ENCODE results near the gene SLC37A1. TPM values are rescaled to one million over a fixed set of nuclear protein-coding genes. Genes with fewer than 3 reads are reported as not detected.

Gene SLC37A1
- total RNA-seq, 1 experiment from 2014 or later: 37.7 TPM

DNA sequence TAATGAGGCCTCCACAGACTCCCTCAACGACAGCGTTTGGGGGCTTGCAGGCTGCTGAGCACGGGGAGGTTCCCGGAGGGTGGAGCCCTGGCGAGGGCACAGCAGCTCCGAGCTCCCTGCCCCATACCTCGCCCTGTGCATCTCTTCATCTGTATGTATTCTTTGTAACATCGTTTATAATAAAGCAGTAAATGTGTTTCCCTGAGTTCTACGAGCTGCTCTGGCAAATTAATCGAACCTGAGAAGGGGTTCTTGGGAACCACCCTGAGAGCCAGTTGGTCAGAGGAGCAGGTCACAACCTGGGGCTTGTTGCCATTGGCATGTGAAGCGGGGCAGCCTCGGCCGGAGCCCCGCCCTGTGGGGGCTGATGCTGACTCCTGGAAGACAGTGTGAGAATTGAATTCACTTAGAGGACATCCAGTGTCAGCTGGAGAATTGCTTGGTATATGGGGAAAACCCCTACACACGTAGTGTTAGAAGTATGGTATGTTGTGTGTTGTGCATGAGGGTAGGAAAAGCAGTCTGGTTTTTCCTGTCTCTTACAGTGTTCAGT, 11.5 kb downstream of the SLC37A1 start:
- Mint-ChIP-seq H3K27me3 (ENCODE audit: low read depth) (no peaks in the 10 kb centered on the region), H3K4me3 (peak overlapping the region; percentile 55 to 81), H3K36me3 (ENCODE audit: insufficient read depth in 1 of 3, low read depth in 3 of 3) (peaks cover 11 to 62% (median 30%) of the 10 kb centered on the region in 3 experiments; a peak in 6 of 7 replicates), H3K27ac (peak overlapping the region in 2 of 3 experiments; percentile 67 to 94; a peak in 3 of 7 replicates), H3K4me1 (peaks cover 54 to 59% of the 10 kb centered on the region in 2 experiments), H3K9me3 (no peaks in the 10 kb centered on the region)
- Histone ChIP-seq H3K27me3 (ENCODE audit: insufficient read depth, low read length) (no peaks in the 10 kb centered on the region), H3K27ac (ENCODE audit: insufficient read length, low read depth, low read length) (no peak overlapping the region), H4K5ac (ENCODE audit: insufficient read length, low read depth, low read length) (no peak overlapping the region), H2BK20ac (ENCODE audit: low read depth, low read length, poor library complexity, severe bottlenecking) (no peak overlapping the region), H4K20me1 (ENCODE audit: control insufficient read depth, insufficient read depth, insufficient read length) (no peaks in the 10 kb centered on the region), H3K56ac (ENCODE audit: insufficient read length, low read depth, low read length) (no peak overlapping the region), H3K9ac (ENCODE audit: extremely low read depth, insufficient read length, low read length) (no peak overlapping the region), H3K23me2 (ENCODE audit: insufficient read length, low read depth, low read length, poor library complexity, severe bottlenecking) (no peaks in the 10 kb centered on the region), H3T11ph (ENCODE audit: low read length) (no peak overlapping the region), H3K4me2 (ENCODE audit: insufficient read depth, insufficient read length, low read length) (peak overlapping the region; percentile 52), H4K8ac (replicated peaks; ENCODE audit: insufficient read length, low read depth, low read length) (no peak overlapping the region), H3K79me1 (ENCODE audit: insufficient read depth, low read depth, low read length, poor library complexity, severe bottlenecking) (no peaks in the 10 kb centered on the region), H3K4me1 (ENCODE audit: insufficient read depth, low read length) (peaks cover 4% of the 10 kb centered on the region; the same call in 1 of the 2 replicates), H3K79me2 (ENCODE audit: insufficient read depth, low read length) (no peaks in the 10 kb centered on the region), H3K23ac (ENCODE audit: insufficient read length, low read depth, low read length) (no peak overlapping the region), H2AK5ac (ENCODE audit: insufficient read length, low read length) (no peak overlapping the region), H4K91ac (ENCODE audit: insufficient read length, low read depth, low read length) (no peak overlapping the region), H3K18ac (ENCODE audit: insufficient read length, low read depth, low read length) (no peak overlapping the region), H2BK5ac (ENCODE audit: insufficient read length, low read length) (no peak overlapping the region), H2BK12ac (ENCODE audit: insufficient read length, low read depth, low read length) (no peak overlapping the region), H2BK15ac (ENCODE audit: low read depth, low read length) (no peak overlapping the region), H3K4ac (ENCODE audit: low read depth, low read length) (no peak overlapping the region), H2AFZ (ENCODE audit: low read length) (no peak overlapping the region), H3K14ac (ENCODE audit: insufficient read depth, low read length) (no peak overlapping the region), H2BK120ac (ENCODE audit: low read depth, low read length, poor library complexity, severe bottlenecking) (no peak overlapping the region), H3K9me3 (ENCODE audit: control insufficient read depth, low read depth, low read length) (no peaks in the 10 kb centered on the region)
- no CpG with 5 or more reads among the region's 15 CpGs for WGBS (ENCODE audit: extremely low coverage, insufficient read length, low lambda C conversion rate)
- TF ChIP-seq, protein P1, sequence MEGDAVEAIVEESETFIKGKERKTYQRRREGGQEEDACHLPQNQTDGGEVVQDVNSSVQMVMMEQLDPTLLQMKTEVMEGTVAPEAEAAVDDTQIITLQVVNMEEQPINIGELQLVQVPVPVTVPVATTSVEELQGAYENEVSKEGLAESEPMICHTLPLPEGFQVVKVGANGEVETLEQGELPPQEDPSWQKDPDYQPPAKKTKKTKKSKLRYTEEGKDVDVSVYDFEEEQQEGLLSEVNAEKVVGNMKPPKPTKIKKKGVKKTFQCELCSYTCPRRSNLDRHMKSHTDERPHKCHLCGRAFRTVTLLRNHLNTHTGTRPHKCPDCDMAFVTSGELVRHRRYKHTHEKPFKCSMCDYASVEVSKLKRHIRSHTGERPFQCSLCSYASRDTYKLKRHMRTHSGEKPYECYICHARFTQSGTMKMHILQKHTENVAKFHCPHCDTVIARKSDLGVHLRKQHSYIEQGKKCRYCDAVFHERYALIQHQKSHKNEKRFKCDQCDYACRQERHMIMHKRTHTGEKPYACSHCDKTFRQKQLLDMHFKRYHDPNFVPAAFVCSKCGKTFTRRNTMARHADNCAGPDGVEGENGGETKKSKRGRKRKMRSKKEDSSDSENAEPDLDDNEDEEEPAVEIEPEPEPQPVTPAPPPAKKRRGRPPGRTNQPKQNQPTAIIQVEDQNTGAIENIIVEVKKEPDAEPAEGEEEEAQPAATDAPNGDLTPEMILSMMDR (conservative IDR thresholded peaks at IDR 0.05): no peak
- DNase-seq: no peak
